Keratinocyte (primary cell): ENCODE measurements around the gene ANKRD31.

Experiments used
- EZH2 ChIP-seq: IDR thresholded peaks from one replicate; pipeline ENCODE4 v1.6.1; 2012; ENCODE audit warnings: inconsistent platforms, mild to moderate bottlenecking, low read length, moderate library complexity
- TF ChIP-seq, protein P1 (sequence below), 3 experiments: IDR thresholded peaks in 1 of 3; conservative IDR thresholded peaks in 1 of 3; optimal IDR thresholded peaks in 1 of 3; 2 replicates in 2 of 3; 3 replicates in 1 of 3; pipeline versions ENCODE3 to v1.5.1; 2011; ENCODE audit warnings: low read length in 3 of 3, mild to moderate bottlenecking in 3 of 3, moderate library complexity in 2 of 3, control low read depth in 1 of 3, inconsistent platforms in 1 of 3; ENCODE audit not compliant: insufficient read depth in 2 of 3; ENCODE audit errors: extremely low read depth in 1 of 3

DNA sequence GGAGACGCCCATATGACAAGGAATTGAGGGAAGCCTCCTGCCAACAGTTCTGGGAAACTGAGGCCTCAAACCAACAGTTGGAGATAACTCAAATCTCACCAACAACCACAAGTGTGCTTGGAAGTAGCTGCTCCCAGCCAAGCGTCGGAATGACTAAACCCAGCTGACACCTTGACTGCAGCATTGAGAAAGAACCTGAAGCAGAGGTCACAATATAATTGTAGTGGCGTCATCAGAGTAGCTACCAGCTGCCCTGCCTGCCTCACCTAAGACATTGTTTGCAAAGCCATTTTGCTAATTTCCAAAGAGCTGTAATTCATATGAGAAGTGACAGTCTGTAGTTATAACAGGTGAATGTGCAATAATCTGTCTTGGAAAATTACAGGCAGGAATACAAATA is 40.8 kb upstream of the ANKRD31 start:
- TF ChIP-seq, protein P1, sequence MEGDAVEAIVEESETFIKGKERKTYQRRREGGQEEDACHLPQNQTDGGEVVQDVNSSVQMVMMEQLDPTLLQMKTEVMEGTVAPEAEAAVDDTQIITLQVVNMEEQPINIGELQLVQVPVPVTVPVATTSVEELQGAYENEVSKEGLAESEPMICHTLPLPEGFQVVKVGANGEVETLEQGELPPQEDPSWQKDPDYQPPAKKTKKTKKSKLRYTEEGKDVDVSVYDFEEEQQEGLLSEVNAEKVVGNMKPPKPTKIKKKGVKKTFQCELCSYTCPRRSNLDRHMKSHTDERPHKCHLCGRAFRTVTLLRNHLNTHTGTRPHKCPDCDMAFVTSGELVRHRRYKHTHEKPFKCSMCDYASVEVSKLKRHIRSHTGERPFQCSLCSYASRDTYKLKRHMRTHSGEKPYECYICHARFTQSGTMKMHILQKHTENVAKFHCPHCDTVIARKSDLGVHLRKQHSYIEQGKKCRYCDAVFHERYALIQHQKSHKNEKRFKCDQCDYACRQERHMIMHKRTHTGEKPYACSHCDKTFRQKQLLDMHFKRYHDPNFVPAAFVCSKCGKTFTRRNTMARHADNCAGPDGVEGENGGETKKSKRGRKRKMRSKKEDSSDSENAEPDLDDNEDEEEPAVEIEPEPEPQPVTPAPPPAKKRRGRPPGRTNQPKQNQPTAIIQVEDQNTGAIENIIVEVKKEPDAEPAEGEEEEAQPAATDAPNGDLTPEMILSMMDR (optimal IDR thresholded peaks at IDR 0.05 in 1 of 3, IDR thresholded peaks at IDR 0.05 in 1 of 3, conservative IDR thresholded peaks at IDR 0.05 in 1 of 3; ENCODE audit: extremely low read depth in 1 of 3, insufficient read depth in 2 of 3, low read length in 3 of 3): no peak
- TF ChIP-seq EZH2: no peak
